Measurements from ENCODE around the gene RND3.

The RND3 gene

DNA sequence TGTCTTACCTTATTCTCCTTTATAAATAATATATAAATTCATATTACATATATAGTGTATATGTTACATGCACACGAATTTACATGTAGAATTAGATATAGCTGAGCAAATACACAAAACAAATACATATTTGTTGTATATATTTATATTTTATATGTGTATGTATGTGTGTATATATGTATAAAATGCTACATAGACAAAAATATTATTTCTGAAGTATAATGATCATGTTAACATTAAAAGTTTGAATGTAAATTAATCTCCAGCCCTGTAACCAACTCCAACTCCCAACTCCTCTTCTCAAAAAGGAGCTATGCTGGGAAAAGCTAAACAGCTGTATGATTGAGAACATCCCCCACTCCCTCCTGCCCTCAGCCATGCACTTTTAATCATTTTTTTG is 42.7 kb upstream of the RND3 start:
- Mint-ChIP-seq H3K4me3 (no peak overlapping the region), H3K27ac (no peak overlapping the region), H3K27me3 (ENCODE audit: low read depth) (no peaks in the 10 kb centered on the region), H3K4me1 (peaks cover 11% of the 10 kb centered on the region), H3K9me3 (no peaks in the 10 kb centered on the region), H3K36me3 (ENCODE audit: low read depth) (no peaks in the 10 kb centered on the region)
- TF ChIP-seq, protein P1, sequence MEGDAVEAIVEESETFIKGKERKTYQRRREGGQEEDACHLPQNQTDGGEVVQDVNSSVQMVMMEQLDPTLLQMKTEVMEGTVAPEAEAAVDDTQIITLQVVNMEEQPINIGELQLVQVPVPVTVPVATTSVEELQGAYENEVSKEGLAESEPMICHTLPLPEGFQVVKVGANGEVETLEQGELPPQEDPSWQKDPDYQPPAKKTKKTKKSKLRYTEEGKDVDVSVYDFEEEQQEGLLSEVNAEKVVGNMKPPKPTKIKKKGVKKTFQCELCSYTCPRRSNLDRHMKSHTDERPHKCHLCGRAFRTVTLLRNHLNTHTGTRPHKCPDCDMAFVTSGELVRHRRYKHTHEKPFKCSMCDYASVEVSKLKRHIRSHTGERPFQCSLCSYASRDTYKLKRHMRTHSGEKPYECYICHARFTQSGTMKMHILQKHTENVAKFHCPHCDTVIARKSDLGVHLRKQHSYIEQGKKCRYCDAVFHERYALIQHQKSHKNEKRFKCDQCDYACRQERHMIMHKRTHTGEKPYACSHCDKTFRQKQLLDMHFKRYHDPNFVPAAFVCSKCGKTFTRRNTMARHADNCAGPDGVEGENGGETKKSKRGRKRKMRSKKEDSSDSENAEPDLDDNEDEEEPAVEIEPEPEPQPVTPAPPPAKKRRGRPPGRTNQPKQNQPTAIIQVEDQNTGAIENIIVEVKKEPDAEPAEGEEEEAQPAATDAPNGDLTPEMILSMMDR (IDR thresholded peaks at IDR 0.05; ENCODE audit: unreplicated experiment in 3 of 3) = no peak

DNA sequence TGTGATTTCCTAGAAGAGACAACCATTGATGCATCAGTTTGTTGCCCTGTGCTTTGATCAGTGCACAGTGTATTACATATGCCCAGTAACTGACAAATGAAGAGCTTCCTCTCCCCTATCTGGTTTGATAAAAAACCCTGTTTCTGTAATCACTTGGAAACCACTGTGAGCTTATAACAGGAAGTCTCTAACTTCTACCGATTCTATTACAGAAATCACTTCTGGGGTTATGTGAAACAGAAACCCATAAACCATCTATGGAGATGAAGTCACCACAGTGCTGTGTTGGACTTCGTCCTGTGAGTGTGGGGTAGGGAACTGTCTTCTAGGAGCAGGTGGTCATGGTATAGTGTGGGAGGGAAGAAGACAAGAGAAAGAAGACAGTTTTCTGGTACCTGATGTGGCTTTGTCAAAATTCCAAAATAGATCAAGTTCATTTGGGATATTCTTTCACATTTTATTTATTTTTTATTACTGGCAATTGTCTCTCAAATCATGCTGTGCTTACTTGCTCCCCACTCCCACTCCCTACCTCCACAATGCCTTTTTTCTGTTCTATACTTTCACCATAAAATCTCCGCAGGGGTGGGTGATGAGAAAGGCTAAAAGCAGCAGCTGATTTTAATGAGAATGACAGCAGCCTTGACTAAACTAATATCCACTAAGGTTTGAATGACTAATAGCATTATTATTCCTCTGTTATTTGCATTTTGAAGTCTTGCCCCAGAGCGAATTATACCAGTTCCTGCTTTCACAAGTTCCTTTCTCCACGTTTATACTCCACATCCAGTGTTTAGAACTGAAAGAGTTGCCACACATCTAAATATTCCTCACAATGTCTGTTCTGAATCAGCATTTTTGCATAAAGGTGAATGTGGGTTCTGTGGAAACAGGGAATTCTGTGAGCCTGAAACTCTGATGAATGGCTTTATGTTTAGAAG is 41.7 kb upstream of the RND3 start:
- Mint-ChIP-seq H3K27ac (peak overlapping the region; percentile 8 to 38 (median 15)), H3K36me3 (ENCODE audit: low read depth) (no peaks in the 10 kb centered on the region), H3K9me3 (no peaks in the 10 kb centered on the region), H3K4me1 (peaks cover 11% of the 10 kb centered on the region), H3K4me3 (no peak overlapping the region), H3K27me3 (ENCODE audit: low read depth) (no peaks in the 10 kb centered on the region)
- TF ChIP-seq, protein P1 (IDR thresholded peaks at IDR 0.05; ENCODE audit: unreplicated experiment in 3 of 3) = no peak

DNA sequence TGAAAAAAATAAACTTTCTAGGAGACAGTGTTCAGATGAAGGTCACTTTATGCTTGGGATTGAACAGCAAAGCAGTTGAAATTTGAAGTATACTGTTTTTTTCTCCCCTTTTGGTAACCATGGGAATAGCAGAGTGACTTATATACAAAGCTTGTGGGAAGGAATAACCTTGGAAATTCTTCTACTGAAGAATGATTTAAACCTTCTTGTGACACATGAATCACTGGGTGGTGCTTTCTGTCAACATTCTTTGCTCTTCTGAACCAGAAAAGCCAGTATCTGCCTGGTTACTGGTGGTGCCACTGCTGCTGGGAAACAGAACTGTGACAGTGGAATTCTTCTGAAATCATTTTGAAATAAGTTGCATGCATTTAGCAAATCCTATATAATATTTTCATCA is 39.4 kb upstream of the RND3 start:
- peak overlapping the region; percentile 26 to 66 (median 32) for H3K27ac Mint-ChIP-seq

DNA sequence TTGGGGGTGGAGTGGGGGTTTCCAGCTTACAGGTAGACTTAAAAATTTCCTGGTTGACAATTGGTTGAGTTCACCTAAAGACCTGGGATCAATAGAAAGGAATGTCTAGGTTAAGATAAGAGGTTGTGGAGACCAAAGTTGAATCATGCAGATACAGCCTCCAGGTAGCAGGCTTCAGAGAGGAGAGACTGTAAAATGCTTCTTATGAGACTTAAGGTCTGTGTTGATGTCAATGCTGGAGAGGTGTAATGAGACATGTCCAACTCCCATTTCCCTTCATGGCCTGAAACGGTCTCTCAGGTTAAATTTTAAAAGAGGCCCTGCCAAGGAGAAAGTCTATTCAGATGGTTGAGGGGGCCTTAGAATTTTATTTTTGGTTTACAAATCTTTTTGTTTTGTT is 38.5 kb upstream of the RND3 start:
- peaks cover 8% of the 10 kb centered on the region for H3K9me3 Mint-ChIP-seq
- H3K4me1 Mint-ChIP-seq = peaks cover 11% of the 10 kb centered on the region
- H3K27me3 Mint-ChIP-seq (ENCODE audit: low read depth) = no peaks in the 10 kb centered on the region
- peak overlapping the region; percentile 26 to 69 (median 66) for H3K27ac Mint-ChIP-seq
- H3K4me3 Mint-ChIP-seq = no peak overlapping the region
- no peaks in the 10 kb centered on the region for H3K36me3 Mint-ChIP-seq (ENCODE audit: low read depth)
- TF ChIP-seq, protein P1 (IDR thresholded peaks at IDR 0.05; ENCODE audit: unreplicated experiment in 3 of 3) = no peak

More for the DNA sequence above, 39.4 kb upstream of the RND3 start:
- peaks cover 11% of the 10 kb centered on the region for H3K4me1 Mint-ChIP-seq
- no peaks in the 10 kb centered on the region for H3K36me3 Mint-ChIP-seq (ENCODE audit: low read depth)
- TF ChIP-seq, protein P1 (IDR thresholded peaks at IDR 0.05; ENCODE audit: unreplicated experiment in 3 of 3) = no peak
- H3K9me3 Mint-ChIP-seq = peaks cover 8% of the 10 kb centered on the region
- no peaks in the 10 kb centered on the region for H3K27me3 Mint-ChIP-seq (ENCODE audit: low read depth)
- no peak overlapping the region for H3K4me3 Mint-ChIP-seq

DNA sequence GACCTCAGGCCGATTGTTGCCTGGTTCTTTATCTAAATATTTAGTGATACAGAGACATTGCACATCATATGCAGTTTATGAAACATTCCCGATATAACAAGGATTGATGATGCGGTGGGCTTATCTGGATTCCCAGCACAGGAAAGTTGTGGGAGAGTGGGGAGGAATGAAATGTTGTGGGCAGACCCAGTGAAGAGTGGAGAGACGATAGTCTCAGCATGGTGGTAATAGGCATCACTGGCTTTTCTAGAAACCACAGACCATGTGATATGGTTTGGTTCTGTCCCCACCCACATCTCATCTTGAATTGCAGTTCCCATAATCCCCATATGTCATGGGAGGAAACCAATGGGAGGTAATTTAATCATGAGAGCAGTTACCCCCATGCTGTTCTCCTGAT is 34.8 kb upstream of the RND3 start:
- Mint-ChIP-seq H3K9me3 (peaks cover 8% of the 10 kb centered on the region), H3K27me3 (ENCODE audit: low read depth) (no peaks in the 10 kb centered on the region), H3K4me3 (no peak overlapping the region), H3K4me1 (no peaks in the 10 kb centered on the region), H3K27ac (no peak overlapping the region), H3K36me3 (ENCODE audit: low read depth) (no peaks in the 10 kb centered on the region)
- TF ChIP-seq, protein P1 (IDR thresholded peaks at IDR 0.05; ENCODE audit: unreplicated experiment in 3 of 3) = no peak
